WI38 (cell line): ENCODE results near the gene APBB1.

Experiments
- H3K4me3 ChIP-seq: 2 replicates; pipeline ENCODE4 v1.5.1; 2011; ENCODE audit warnings: low read depth, mild to moderate bottlenecking, control low read depth, low read length
- CTCF ChIP-seq: IDR thresholded peaks from 2 replicates; pipeline ENCODE4 v1.5.1; 2012; ENCODE audit warnings: low read depth, mild to moderate bottlenecking, control low read depth, low read length

Gene APBB1

GRCh38 chr11:6437993-6438392 is 19.1 kb upstream of the APBB1 start:
- no peak for TF ChIP-seq CTCF

GRCh38 chr11:6437423-6437822 is 18.5 kb upstream of the APBB1 start:
- no peak overlapping the region for H3K4me3 ChIP-seq

More at GRCh38 chr11:6437993-6438392, 19.1 kb upstream of the APBB1 start:
- H3K4me3 ChIP-seq: no peak overlapping the region

GRCh38 chr11:6433998-6434660 is 15.2 kb upstream of the APBB1 start:
- no peak for TF ChIP-seq CTCF

More at GRCh38 chr11:6437423-6437822, 18.5 kb upstream of the APBB1 start:
- TF ChIP-seq CTCF: no peak

GRCh38 chr11:6431861-6432260 is 13.0 kb upstream of the APBB1 start:
- no peak overlapping the region for H3K4me3 ChIP-seq
- TF ChIP-seq CTCF: no peak

More at GRCh38 chr11:6433998-6434660, 15.2 kb upstream of the APBB1 start:
- H3K4me3 ChIP-seq: no peak overlapping the region

GRCh38 chr11:6427516-6427915 is 8.6 kb upstream of the APBB1 start:
- no peak overlapping the region for H3K4me3 ChIP-seq
- no peak for TF ChIP-seq CTCF

- no peak for TF ChIP-seq CTCF
- no peak overlapping the region for H3K4me3 ChIP-seq
Observed at GRCh38 chr11:6420677-6421076, 1.8 kb upstream of the APBB1 start.

GRCh38 chr11:6418557-6419008 is 311 bp downstream of the APBB1 start:
- TF ChIP-seq CTCF: no peak
- peak overlapping the region; percentile 73 for H3K4me3 ChIP-seq
